Subcutaneous abdominal adipose tissue (tissue), 5 donors: ENCODE measurements around the gene NIPSNAP2.
A peak's percentile ranks its signal among the peaks of the same experiment; 100 is the strongest.
"Not testable (repeated sequence)": the region's sequence is repeated elsewhere in the genome, so short reads cannot be mapped to it uniquely, and the experiment has no call there.

Experiments used
- H3K27ac ChIP-seq: one replicate; pipeline ENCODE4 v1.7.0; 2013; ENCODE audit warnings: low read depth, mild to moderate bottlenecking, inconsistent platforms, low read length, moderate library complexity
- H3K27me3 ChIP-seq, 5 donors: one replicate each; pipeline ENCODE4 v1.7.0; 2013; ENCODE audit warnings: low read length in 5 of 5, inconsistent platforms in 1 of 5; ENCODE audit not compliant: control insufficient read depth in 5 of 5, insufficient read depth in 4 of 5
- H3K36me3 ChIP-seq, 5 donors: one replicate each; pipeline ENCODE4 v1.7.0; 2013; ENCODE audit warnings: low read length in 5 of 5; ENCODE audit not compliant: control insufficient read depth in 5 of 5, insufficient read depth in 5 of 5
- H3K4me1 ChIP-seq, 5 donors: one replicate each; pipeline ENCODE4 v1.7.0; 2013; ENCODE audit warnings: low read length in 5 of 5, mild to moderate bottlenecking in 3 of 5, moderate library complexity in 1 of 5; ENCODE audit not compliant: control insufficient read depth in 5 of 5, insufficient read depth in 5 of 5
- H3K4me3 ChIP-seq, 5 donors: one replicate each; pipeline ENCODE4 v1.7.0; 2013; ENCODE audit warnings: low read length in 5 of 5, low read depth in 1 of 5
- H3K9ac ChIP-seq, 5 donors: one replicate each; pipeline ENCODE4 v1.7.0; 2013; ENCODE audit warnings: low read length in 5 of 5, mild to moderate bottlenecking in 4 of 5, moderate library complexity in 3 of 5
- H3K9me3 ChIP-seq, 5 donors: one replicate each; pipeline ENCODE4 v1.7.0; 2013; ENCODE audit warnings: low read length in 5 of 5; ENCODE audit not compliant: control insufficient read depth in 5 of 5
- donor health status: healthy.
- donor health status: healthy.
- donor health status: healthy.
- donor health status: healthy.
- donor health status: healthy.

NIPSNAP2 gene

DNA sequence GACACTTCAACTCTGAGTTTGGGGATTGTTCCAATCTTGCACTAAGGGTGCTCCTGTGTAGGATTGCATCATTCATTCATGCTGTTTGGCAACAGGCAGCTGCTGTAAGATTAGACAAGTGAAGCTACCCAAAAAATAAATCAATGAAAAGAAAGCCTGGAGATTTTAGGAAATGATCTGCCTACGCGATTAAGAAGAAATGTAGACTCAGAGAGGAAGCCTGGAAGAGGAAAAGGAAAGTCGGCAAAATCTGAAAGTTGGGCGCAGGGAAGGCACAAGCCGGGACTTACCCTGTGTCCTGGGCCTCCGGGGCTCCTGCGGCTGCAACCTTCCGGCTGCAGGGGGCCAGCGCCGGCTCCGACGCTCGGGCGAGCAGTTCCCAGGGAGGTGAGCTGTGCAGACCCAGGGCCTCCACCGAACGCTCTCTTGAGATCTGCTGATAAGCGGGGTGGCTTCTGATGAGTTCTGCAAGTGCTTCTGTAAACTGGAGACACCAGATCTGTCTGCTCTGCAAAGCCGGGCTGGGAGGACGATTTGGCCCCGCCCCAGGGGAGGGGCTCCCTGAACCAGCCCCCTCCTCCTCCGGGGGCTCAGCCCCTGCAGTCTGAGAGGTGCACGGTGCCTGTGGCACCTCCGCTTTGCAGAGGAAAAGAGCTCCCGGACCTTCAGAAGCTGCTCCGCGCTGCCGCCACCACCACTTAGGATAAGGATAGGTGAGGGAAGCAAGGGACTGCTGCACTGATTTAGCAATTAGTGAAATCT, 69.5 kb downstream of the NIPSNAP2 start:
- Histone ChIP-seq H3K9ac (peak overlapping the region; percentile 57 to 73 (median 71)), H3K4me1 (peaks cover 0 to 24% (median 19%) of the 10 kb centered on the region in 5 donors), H3K9me3 (no peaks in the 10 kb centered on the region), H3K27ac (peak overlapping the region; percentile 7), H3K36me3 (peaks cover 0 to 4% (median 0%) of the 10 kb centered on the region in 5 donors), H3K4me3 (peak overlapping the region; percentile 71 to 89 (median 77)), H3K27me3 (no peaks in the 10 kb centered on the region)

- Histone ChIP-seq H3K36me3 (peaks cover 0 to 12% (median 0%) of the 10 kb centered on the region in 5 donors), H3K9me3 (no peaks in the 10 kb centered on the region), H3K27ac (no peak overlapping the region), H3K27me3 (no peaks in the 10 kb centered on the region), H3K4me1 (no peaks in the 10 kb centered on the region), H3K4me3 (no peak overlapping the region), H3K9ac (no peak overlapping the region)
Measured at GRCh38 chr7:56040730-56041129, 76.3 kb downstream of the NIPSNAP2 start.

- H3K4me1 ChIP-seq = peaks cover 0 to 11% (median 8%) of the 10 kb centered on the region in 5 donors
- not testable (repeated sequence) for H3K9ac ChIP-seq, H3K27me3 ChIP-seq, H3K27ac ChIP-seq, H3K36me3 ChIP-seq, H3K4me3 ChIP-seq, H3K9me3 ChIP-seq
Measured at GRCh38 chr7:56045758-56046157, 81.4 kb downstream of the NIPSNAP2 start.

GRCh38 chr7:56046721-56047445, 82.5 kb downstream of the NIPSNAP2 start:
- no peak overlapping the region for H3K4me3 ChIP-seq
- H3K27ac ChIP-seq = no peak overlapping the region
- peaks cover 0 to 3% (median 0%) of the 10 kb centered on the region in 5 donors for H3K36me3 ChIP-seq
- peak overlapping the region in 1 of 5 donors; percentile 20 for H3K9ac ChIP-seq
- H3K27me3 ChIP-seq = no peaks in the 10 kb centered on the region
- no peaks in the 10 kb centered on the region for H3K9me3 ChIP-seq
- H3K4me1 ChIP-seq = peaks cover 0 to 16% (median 12%) of the 10 kb centered on the region in 5 donors

- not testable (repeated sequence) for H3K9me3 ChIP-seq, H3K27me3 ChIP-seq, H3K9ac ChIP-seq, H3K36me3 ChIP-seq, H3K4me3 ChIP-seq, H3K27ac ChIP-seq
- peaks cover 0 to 23% (median 19%) of the 10 kb centered on the region in 5 donors for H3K4me1 ChIP-seq
Measured at GRCh38 chr7:56047446-56048116, 83.2 kb downstream of the NIPSNAP2 start.

DNA sequence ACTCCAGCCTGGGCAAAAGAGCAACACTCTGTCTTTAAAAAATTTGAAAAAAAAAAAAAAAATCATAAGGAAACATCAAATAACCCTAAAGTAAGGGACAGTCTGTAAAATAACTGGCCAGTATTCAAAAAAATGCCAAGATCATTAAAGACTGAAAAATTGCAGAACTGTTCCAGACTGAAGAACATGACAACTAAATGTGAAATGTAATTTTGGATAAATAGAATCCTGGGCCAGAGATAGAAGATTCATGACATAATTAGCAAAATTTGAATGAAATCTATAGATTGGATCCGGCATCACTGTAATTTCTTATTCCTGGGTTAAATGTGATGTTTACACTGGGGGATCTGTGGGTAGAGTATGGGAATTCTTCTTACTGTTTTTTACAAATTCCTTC, 83.9 kb downstream of the NIPSNAP2 start:
- no peaks in the 10 kb centered on the region for H3K27me3 ChIP-seq
- no peaks in the 10 kb centered on the region for H3K9me3 ChIP-seq
- peaks cover 0 to 3% (median 0%) of the 10 kb centered on the region in 5 donors for H3K36me3 ChIP-seq
- H3K4me3 ChIP-seq = no peak overlapping the region
- no peak overlapping the region for H3K27ac ChIP-seq
- peaks cover 0 to 26% (median 22%) of the 10 kb centered on the region in 5 donors for H3K4me1 ChIP-seq
- no peak overlapping the region for H3K9ac ChIP-seq

- H3K36me3 ChIP-seq, H3K9me3 ChIP-seq, H3K27me3 ChIP-seq, H3K4me3 ChIP-seq, H3K9ac ChIP-seq, H3K27ac ChIP-seq: not testable (repeated sequence)
- H3K4me1 ChIP-seq = peaks cover 0 to 26% (median 22%) of the 10 kb centered on the region in 5 donors
Measured at GRCh38 chr7:56048763-56049162, 84.4 kb downstream of the NIPSNAP2 start.
